Endothelial cell of umbilical vein (primary cell): ENCODE results near the gene SYT17. TPM values are rescaled to one million over a fixed set of nuclear protein-coding genes. Genes with fewer than 3 reads are reported as not detected.

Source experiments
- BruUV-seq: library from RNA; stranded (reverse); fragments of 400-500 nt; replicated peaks from 2 replicates; lab custom pipeline; 2021; lab: Mats Ljungman, UMichigan
- CTCF ChIA-PET: fragments of 300-600, 350-600 bp; sonication (Branson Sonifier 250); formaldehyde crosslinking; loops from one replicate; lab custom pipeline; 2021; ENCODE audit warnings: antibody characterized with exemption, inconsistent platforms; lab: Charles Lee
- POLR2A ChIA-PET: fragments of 300-600, 350-600 bp; sonication (Branson Sonifier 250); formaldehyde crosslinking; loops from one replicate; lab custom pipeline; 2021; ENCODE audit warnings: antibody characterized with exemption, inconsistent platforms; lab: Charles Lee
- DNase-seq: peaks from one replicate; pipeline ENCODE4 v3.0.0-alpha.2; 2011; ENCODE audit warnings: low read depth, low spot score
- FAIRE-seq: peaks from 2 replicates; lab custom pipeline; 2011; peaks lifted over from hg19 to GRCh38; lab: Jason Lieb, UNC
- H2AFZ ChIP-seq: 2 replicates; pipeline ENCODE4 v1.6.0; 2012; ENCODE audit warnings: low read depth, low read length, control low read depth, inconsistent platforms
- H3K27ac ChIP-seq: 2 replicates; pipeline ENCODE4 v1.5.1; 2011; ENCODE audit warnings: low read depth, mild to moderate bottlenecking, control low read depth, low read length, moderate library complexity; ENCODE audit not compliant: insufficient read depth
- H3K27me3 ChIP-seq, 2 experiments: 2 replicates each; pipeline versions ENCODE4 v1.6.0 to v1.6.1; 2011; ENCODE audit warnings: low read length in 2 of 2, mixed read lengths in 1 of 2; ENCODE audit not compliant: control insufficient read depth in 2 of 2, insufficient read depth in 2 of 2
- H3K36me3 ChIP-seq, 2 experiments: 2 replicates in 1 of 2; 3 replicates in 1 of 2; pipeline ENCODE4 v1.5.1; 2011; ENCODE audit warnings: low read length in 2 of 2, mild to moderate bottlenecking in 1 of 2, moderate library complexity in 1 of 2; ENCODE audit not compliant: control insufficient read depth in 2 of 2, insufficient read depth in 2 of 2; ENCODE audit errors: extremely low read depth in 1 of 2
- H3K4me1 ChIP-seq: 3 replicates; pipeline ENCODE4 v1.5.1; 2011; ENCODE audit warnings: mild to moderate bottlenecking, low read length; ENCODE audit not compliant: control insufficient read depth, insufficient read depth; ENCODE audit errors: extremely low read depth
- H3K4me2 ChIP-seq: 2 replicates; pipeline ENCODE4 v1.6.1; 2011; ENCODE audit warnings: low read length, control low read depth, mixed read lengths; ENCODE audit not compliant: insufficient read depth
- H3K4me3 ChIP-seq, 3 experiments: fragments of 200-600 bp in 1 of 3; sonication (generic), shearing (Covaris generic) in 1 of 3; replicated peaks in 1 of 3; 2 replicates each; pipeline ENCODE4 v1.5.1; 2011 to 2016; ENCODE audit warnings: control low read depth in 3 of 3, low read length in 3 of 3, mild to moderate bottlenecking in 2 of 3, inconsistent platforms in 1 of 3, low read depth in 1 of 3, moderate library complexity in 1 of 3; ENCODE audit not compliant: insufficient read depth in 1 of 3
- H3K79me2 ChIP-seq: 2 replicates; pipeline ENCODE4 v1.6.0; 2012; ENCODE audit warnings: low read length, inconsistent platforms; ENCODE audit not compliant: control insufficient read depth, insufficient read depth
- H3K9ac ChIP-seq: replicated peaks from 2 replicates; pipeline ENCODE3; 2011; ENCODE audit warnings: low read length, control low read depth; ENCODE audit not compliant: insufficient read depth; ENCODE audit errors: extremely low read depth
- H3K9me1 ChIP-seq: replicated peaks from 3 replicates; pipeline ENCODE4 v1.6.0; 2011; ENCODE audit warnings: mild to moderate bottlenecking, low read length; ENCODE audit not compliant: control insufficient read depth, insufficient read depth; ENCODE audit errors: extremely low read depth
- H3K9me3 ChIP-seq: replicated peaks from 2 replicates; pipeline ENCODE4 v1.5.1; 2012; ENCODE audit warnings: low read length, inconsistent platforms; ENCODE audit not compliant: control insufficient read depth, insufficient read depth
- H4K20me1 ChIP-seq: replicated peaks from 2 replicates; pipeline ENCODE3; 2011; ENCODE audit warnings: mild to moderate bottlenecking, low read length; ENCODE audit not compliant: control insufficient read depth, insufficient read depth; ENCODE audit errors: extremely low read depth
- CTCF ChIP-seq, 2 donors: IDR thresholded peaks; 1 replicate in 1 of 2; 2 replicates in 1 of 2; pipeline ENCODE4 v1.5.1; 2011; ENCODE audit warnings: low read length in 2 of 2, mild to moderate bottlenecking in 2 of 2, moderate library complexity in 2 of 2, control low read depth in 1 of 2, inconsistent platforms in 1 of 2, low read depth in 1 of 2; ENCODE audit not compliant: insufficient read depth in 1 of 2; ENCODE audit errors: extremely low read depth in 1 of 2
- EZH2 ChIP-seq: IDR thresholded peaks from 2 replicates; pipeline ENCODE4 v1.6.1; 2012; ENCODE audit warnings: borderline replicate concordance, low read depth, mild to moderate bottlenecking, moderate library complexity, low read length, inconsistent platforms; ENCODE audit not compliant: severe bottlenecking
- FOS ChIP-seq: IDR thresholded peaks from 2 replicates; pipeline ENCODE4 v1.6.1; 2011; ENCODE audit warnings: mild to moderate bottlenecking, low read length, moderate library complexity, borderline replicate concordance; ENCODE audit not compliant: insufficient read depth
- GATA2 ChIP-seq: IDR thresholded peaks from 2 replicates; pipeline ENCODE4 v1.7.0; 2011; ENCODE audit warnings: low read depth, mild to moderate bottlenecking, moderate library complexity, mixed read lengths, low read length; ENCODE audit not compliant: insufficient read length, insufficient read depth
- JUN ChIP-seq: IDR thresholded peaks from 2 replicates; pipeline ENCODE4 v1.6.1; 2011; ENCODE audit warnings: borderline replicate concordance, low read depth; ENCODE audit not compliant: insufficient read length, insufficient read depth
- MYC ChIP-seq: IDR thresholded peaks from one replicate; pipeline ENCODE4 v1.6.1; 2011; ENCODE audit warnings: mild to moderate bottlenecking, low read depth, low read length
- POLR2A ChIP-seq: IDR thresholded peaks from 2 replicates; pipeline ENCODE4 v1.6.1; 2012; ENCODE audit warnings: low read depth, mild to moderate bottlenecking, control low read depth, low read length
- POLR2AphosphoS5 ChIP-seq: IDR thresholded peaks from 2 replicates; pipeline ENCODE4 v1.6.1; 2012; ENCODE audit warnings: low read depth, mild to moderate bottlenecking, control low read depth, low read length, moderate library complexity; ENCODE audit not compliant: insufficient read depth
- dilution Hi-C: fragments of 300-500 bp; cut with MboI; formaldehyde crosslinking; loops from one replicate; pipeline ENCODE4 v1.15.0; 2019; ENCODE audit warnings: low sequenced_read_pairs; ENCODE audit not compliant: extremely low pct_ligation_motif_present
- intact Hi-C: fragments of 100-400 bp; cut with micrococcal nuclease; formaldehyde crosslinking; loops from one replicate; pipeline ENCODE4 v1.10.0; 2022
- polyA plus RNA-seq, 4 experiments: library from polyadenylated mRNA; depleted of rRNA in 3 of 4; stranded (reverse) in 3 of 4; unstranded in 1 of 4; fragments of >200 nt; gene quantifications; 2 replicates each; pipeline versions ENCODE4 v1.2.1 to v1.2.3, GENCODE V29; 2011 to 2012; ENCODE audit warnings: missing spikeins in 1 of 4
- total RNA-seq: library from RNA; stranded (reverse); gene quantifications from 2 replicates; pipeline ENCODE4 v1.2.3, GENCODE V29; 2021
- TF ChIP-seq, protein P1 (sequence below): IDR thresholded peaks from 2 replicates; pipeline ENCODE4 v1.6.1; 2011; ENCODE audit not compliant: insufficient read depth, insufficient read length

The SYT17 gene
- total and polyA plus RNA-seq, 2 donors (not counting 3 experiments of a cell fraction or from before 2014, with no cell fraction given), result 1.9 to 4.2 TPM

- POLR2A ChIA-PET, result no interaction called here
- intact Hi-C loops (no loop called here), dilution Hi-C loops (no loop called here)
- H3K4me1 ChIP-seq, result no peaks in the 10 kb centered on the region
- no peak overlapping the region for H3K4me2 ChIP-seq
- no peak overlapping the region for H3K4me3 ChIP-seq
- no peaks in the 10 kb centered on the region for H3K27me3 ChIP-seq
- no peaks in the 10 kb centered on the region for H3K9me1 ChIP-seq
- no peak overlapping the region for H3K9ac ChIP-seq
- no peak for DNase-seq
- FAIRE-seq, result no peak
- H3K36me3 ChIP-seq, result no peaks in the 10 kb centered on the region
- no peaks in the 10 kb centered on the region for H3K79me2 ChIP-seq
- no peak overlapping the region for H2AFZ ChIP-seq
- no peaks in the 10 kb centered on the region for H4K20me1 ChIP-seq
- TF ChIP-seq FOS (no peak), MYC (no peak), EZH2 (no peak), POLR2A (no peak), POLR2AphosphoS5 (no peak)
- no peak overlapping the region for H3K27ac ChIP-seq
- no TSS peak for BruUV-seq
- H3K9me3 ChIP-seq, result no peaks in the 10 kb centered on the region
- CTCF ChIA-PET, result no interaction called here
Observed at GRCh38 chr16:19304750-19305149, 136.7 kb downstream of the SYT17 start.

DNA sequence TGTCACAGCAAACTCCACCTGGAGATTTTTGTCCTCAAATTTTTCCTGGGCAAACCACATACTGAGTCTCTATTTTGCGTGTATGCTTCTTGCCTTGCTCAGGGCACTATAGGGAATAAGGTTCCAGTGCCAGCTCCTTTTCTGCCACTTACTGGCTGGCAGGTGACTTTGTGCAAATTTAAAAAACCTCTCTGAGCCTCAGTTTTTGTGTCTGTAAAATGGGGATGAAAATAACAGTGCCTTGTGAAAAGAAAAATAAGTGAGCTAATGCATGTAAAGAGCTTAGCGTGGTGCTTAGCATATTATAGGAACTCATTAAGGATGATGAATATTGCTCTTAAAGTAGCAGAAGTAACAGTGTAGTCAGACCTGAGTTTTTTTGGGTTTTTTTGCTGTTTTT is 137.4 kb downstream of the SYT17 start:
- ChIA-PET POLR2A (no interaction called here), CTCF (no interaction called here)
- H4K20me1 ChIP-seq, result no peaks in the 10 kb centered on the region
- no peak overlapping the region for H3K27ac ChIP-seq
- TF ChIP-seq, protein P1, sequence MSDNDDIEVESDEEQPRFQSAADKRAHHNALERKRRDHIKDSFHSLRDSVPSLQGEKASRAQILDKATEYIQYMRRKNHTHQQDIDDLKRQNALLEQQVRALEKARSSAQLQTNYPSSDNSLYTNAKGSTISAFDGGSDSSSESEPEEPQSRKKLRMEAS, result no peak
- TF ChIP-seq CTCF (IDR thresholded peaks at IDR 0.05; ENCODE audit: extremely low read depth in 1 of 2, insufficient read depth in 1 of 2, low read depth in 1 of 2, low read length in 2 of 2), result no peak
- no peak for TF ChIP-seq MYC
- TF ChIP-seq FOS, result no peak
- TF ChIP-seq JUN, result no peak
- no peak for TF ChIP-seq POLR2A
- no peak for TF ChIP-seq POLR2AphosphoS5
- no peak for TF ChIP-seq GATA2
- no peak for TF ChIP-seq EZH2
- dilution Hi-C loops, result no loop called here
- no peak for FAIRE-seq
- no peaks in the 10 kb centered on the region for H3K79me2 ChIP-seq
- H3K9me3 ChIP-seq, result no peaks in the 10 kb centered on the region
- H3K4me3 ChIP-seq, result no peak overlapping the region
- no peaks in the 10 kb centered on the region for H3K27me3 ChIP-seq
- no peak overlapping the region for H3K9ac ChIP-seq
- no peak for DNase-seq
- no peak overlapping the region for H2AFZ ChIP-seq
- intact Hi-C loops, result no loop called here
- H3K9me1 ChIP-seq, result no peaks in the 10 kb centered on the region
- no peaks in the 10 kb centered on the region for H3K36me3 ChIP-seq
- no TSS peak for BruUV-seq
- no peak overlapping the region for H3K4me2 ChIP-seq
- H3K4me1 ChIP-seq, result no peaks in the 10 kb centered on the region
